K562 (cell line): ENCODE measurements around the gene TSPYL4. TPM values are rescaled to one million over a fixed set of nuclear protein-coding genes. Genes with fewer than 3 reads are reported as not detected.

ENCODE experiments used
- ATF6 ChIP-seq: sonication (generic); formaldehyde crosslinking; IDR thresholded peaks from 2 replicates; pipeline ENCODE4 v1.4.0; 2020; ENCODE audit warnings: mild to moderate bottlenecking, missing genetic modification reagents
- CTCF ChIP-seq, 3 experiments: IDR thresholded peaks in 2 of 3; conservative IDR thresholded peaks in 1 of 3; 2 replicates each; pipeline ENCODE4 v1.5.1; 2011 to 2012; ENCODE audit warnings: low read length in 3 of 3, mild to moderate bottlenecking in 3 of 3, control low read depth in 2 of 3, improper control_type of control experiment in 1 of 3, inconsistent platforms in 1 of 3, low read depth in 1 of 3, mixed read lengths in 1 of 3, moderate library complexity in 1 of 3; ENCODE audit not compliant: insufficient read depth in 2 of 3
- ELF4 ChIP-seq: fragments of 450-650 bp; formaldehyde crosslinking; IDR thresholded peaks from 2 replicates; pipeline ENCODE4 v1.4.0; 2022; ENCODE audit warnings: missing genetic modification characterization
- ETV5 ChIP-seq: sonication (generic); formaldehyde crosslinking; IDR thresholded peaks from 2 replicates; pipeline ENCODE4 v1.4.0; 2020; ENCODE audit warnings: low read depth, mild to moderate bottlenecking, missing genetic modification reagents
- ETV6 ChIP-seq, 3 experiments: fragments of 150-350 bp in 1 of 3; sonication (generic) in 1 of 3; formaldehyde crosslinking in 1 of 3; IDR thresholded peaks; 2 replicates each; pipeline versions ENCODE4 v1.6.1 to v1.8.0; 2014 to 2022; ENCODE audit warnings: borderline replicate concordance in 2 of 3, low read depth in 2 of 3, antibody characterized with exemption in 1 of 3, low read length in 1 of 3, mild to moderate bottlenecking in 1 of 3, missing genetic modification reagents in 1 of 3
- MYNN ChIP-seq, 2 experiments: sonication (generic); formaldehyde crosslinking in 1 of 2; IDR thresholded peaks; 2 replicates each; pipeline versions ENCODE4 v1.5.0 to v1.6.1; 2016 to 2020; ENCODE audit warnings: antibody characterized with exemption in 1 of 2, missing genetic modification reagents in 1 of 2
- NRF1 ChIP-seq, 2 experiments: fragments of 450-650 bp; IDR thresholded peaks in 1 of 2; conservative IDR thresholded peaks in 1 of 2; 2 replicates each; pipeline ENCODE4 v1.6.1; 2014; ENCODE audit warnings: mild to moderate bottlenecking in 2 of 2
- RBM22 ChIP-seq: fragments of 200-400 bp; formaldehyde crosslinking; IDR thresholded peaks from 2 replicates; pipeline ENCODE4 v1.6.1; 2018; ENCODE audit warnings: low read length, low read depth; ENCODE audit not compliant: poor library complexity, severe bottlenecking
- RFX5 ChIP-seq: IDR thresholded peaks from 2 replicates; pipeline ENCODE4 v1.6.1; 2011; ENCODE audit warnings: low read depth, mild to moderate bottlenecking, improper control_type of control experiment, low read length
- ZBTB33 ChIP-seq: sonication (generic); formaldehyde crosslinking; IDR thresholded peaks from 2 replicates; pipeline ENCODE4 v1.8.1; 2023; ENCODE audit warnings: mild to moderate bottlenecking, missing genetic modification reagents
- ZBTB7A ChIP-seq: IDR thresholded peaks from 2 replicates; pipeline ENCODE4 v1.6.1; 2011; ENCODE audit warnings: low read depth, mild to moderate bottlenecking, low read length, moderate library complexity, borderline replicate concordance; ENCODE audit not compliant: control insufficient read depth
- ZNF217 ChIP-seq: sonication (generic); formaldehyde crosslinking; IDR thresholded peaks from 2 replicates; pipeline ENCODE4 v1.8.0; 2022; ENCODE audit warnings: mild to moderate bottlenecking, missing genetic modification reagents
- ZNF511 ChIP-seq: sonication (generic); formaldehyde crosslinking; IDR thresholded peaks from 2 replicates; pipeline ENCODE4 v1.8.0; 2022; ENCODE audit warnings: mild to moderate bottlenecking, missing genetic modification reagents
- ZNF76 ChIP-seq: fragments of 250-450 bp; sonication (Bioruptor Pico); IDR thresholded peaks from 2 replicates; pipeline ENCODE4 v1.4.0; 2020; ENCODE audit warnings: mild to moderate bottlenecking, moderate library complexity, borderline replicate concordance
- polyA plus RNA-seq, 8 experiments: library from polyadenylated mRNA; depleted of rRNA in 4 of 8; stranded (reverse) in 5 of 8; unstranded in 3 of 8; fragments of >200 nt; fragmentation: Nextera tagmentation in 2 of 8; fragmentation: Illumina TruSeq in 1 of 8; extraction: Ambion mirVana in 2 of 8; extraction: Trizol in 1 of 8; gene quantifications; 2 replicates each; pipeline versions ENCODE4 v1.2.1 to v1.2.3, GENCODE V29; 2011 to 2014; ENCODE audit warnings: inconsistent platforms in 1 of 8, missing spikeins in 1 of 8
- total RNA-seq, 7 experiments: library from RNA; depleted of rRNA in 6 of 7; stranded (reverse); fragments of >200 nt in 6 of 7; fragmentation: Illumina TruSeq in 2 of 7; extraction: Trizol in 2 of 7; gene quantifications; 2 replicates each; pipeline versions ENCODE4 v1.2.1 to v1.2.3, GENCODE V29; 2011 to 2021; ENCODE audit warnings: low replicate concordance in 1 of 7
- TF ChIP-seq, protein P1 (sequence below): fragments of 450-650 bp; IDR thresholded peaks from 2 replicates; pipeline ENCODE4 v1.6.1; 2016; ENCODE audit warnings: borderline replicate concordance

Gene TSPYL4
- total and polyA plus RNA-seq, 9 of the 15 experiments (the other 6 are each of a cell fraction or from before 2014, with no cell fraction given) = 0.69 to 18.0 (median 9.1) TPM

GRCh38 chr6:116279232-116280160, 25.6 kb upstream of the TSPYL4 start, which contains the start of gene TSPYL1 (continued):
- TF ChIP-seq RBM22 (peak; percentile 53), ZBTB7A (peak; percentile 61; the same call in 1 of the 2 replicates), ELF4 (no peak), RFX5 (peak; percentile 96), ZNF511 (CRISPR knock-in tag) (peak; percentile 24), CTCF (IDR thresholded peaks at IDR 0.05 in 2 of 3, conservative IDR thresholded peaks at IDR 0.05 in 1 of 3; ENCODE audit: insufficient read depth in 2 of 3, low read depth in 1 of 3, low read length in 3 of 3) (peak in 1 of 3 experiments; percentile 27; a peak in 2 of 6 replicates), ZNF217 (CRISPR knock-in tag) (no peak), ZBTB33 (CRISPR knock-in tag) (peak; percentile 49), ATF6 (CRISPR knock-in tag) (0 out of 2 replicates have a peak, but pooled peaks have one; percentile 85), ZNF76 (peak; percentile 70; the same call in 1 of the 2 replicates), ETV6 (IDR thresholded peaks at IDR 0.05; ENCODE audit: borderline replicate concordance in 1 of 2, low read depth in 2 of 2, low read length in 1 of 2) (no peak), ETV6 (CRISPR knock-in tag; IDR thresholded peaks at IDR 0.05; ENCODE audit: borderline replicate concordance) (no peak), MYNN (IDR thresholded peaks at IDR 0.05) (no peak), MYNN (CRISPR knock-in tag; IDR thresholded peaks at IDR 0.05) (no peak), NRF1 (conservative IDR thresholded peaks at IDR 0.05 in 1 of 2, IDR thresholded peaks at IDR 0.05 in 1 of 2) (0 out of 4 replicates have a peak, but pooled peaks of 1 of the 2 experiments have one; percentile 14), ETV5 (0 out of 2 replicates have a peak, but pooled peaks have one; percentile 18)
- TF ChIP-seq, protein P1, sequence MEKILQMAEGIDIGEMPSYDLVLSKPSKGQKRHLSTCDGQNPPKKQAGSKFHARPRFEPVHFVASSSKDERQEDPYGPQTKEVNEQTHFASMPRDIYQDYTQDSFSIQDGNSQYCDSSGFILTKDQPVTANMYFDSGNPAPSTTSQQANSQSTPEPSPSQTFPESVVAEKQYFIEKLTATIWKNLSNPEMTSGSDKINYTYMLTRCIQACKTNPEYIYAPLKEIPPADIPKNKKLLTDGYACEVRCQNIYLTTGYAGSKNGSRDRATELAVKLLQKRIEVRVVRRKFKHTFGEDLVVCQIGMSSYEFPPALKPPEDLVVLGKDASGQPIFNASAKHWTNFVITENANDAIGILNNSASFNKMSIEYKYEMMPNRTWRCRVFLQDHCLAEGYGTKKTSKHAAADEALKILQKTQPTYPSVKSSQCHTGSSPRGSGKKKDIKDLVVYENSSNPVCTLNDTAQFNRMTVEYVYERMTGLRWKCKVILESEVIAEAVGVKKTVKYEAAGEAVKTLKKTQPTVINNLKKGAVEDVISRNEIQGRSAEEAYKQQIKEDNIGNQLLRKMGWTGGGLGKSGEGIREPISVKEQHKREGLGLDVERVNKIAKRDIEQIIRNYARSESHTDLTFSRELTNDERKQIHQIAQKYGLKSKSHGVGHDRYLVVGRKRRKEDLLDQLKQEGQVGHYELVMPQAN = peak; percentile 62
